Testis (tissue), 3 donors: Measurements from ENCODE around the gene RRP9. TPM values are rescaled to one million over a fixed set of nuclear protein-coding genes. Genes with fewer than 3 reads are reported as not detected.
A peak's percentile ranks its signal among the peaks of the same experiment; 100 is the strongest.

Experiments
- DNase-seq: peaks from one replicate; pipeline ENCODE4 v3.0.0-alpha.2; 2019
- H3K27ac ChIP-seq, 2 donors: fragments of 200-600 bp; sonication (generic); one replicate each; pipeline ENCODE4 v1.5.1; 2019
- H3K27me3 ChIP-seq: fragments of 200-600 bp; sonication (generic); one replicate; pipeline ENCODE4 v1.5.1; 2019
- H3K36me3 ChIP-seq: fragments of 200-600 bp; sonication (generic); one replicate; pipeline ENCODE4 v1.5.1; 2017; ENCODE audit warnings: low read depth; ENCODE audit errors: missing control alignments
- H3K4me1 ChIP-seq: fragments of 200-600 bp; sonication (generic); one replicate; pipeline ENCODE4 v1.5.1; 2019
- H3K4me3 ChIP-seq, 2 donors: fragments of 200-600 bp; sonication (generic); one replicate each; pipeline ENCODE4 v1.5.1; 2017 to 2019
- H3K9me3 ChIP-seq: fragments of 200-600 bp; sonication (generic); one replicate; pipeline ENCODE4 v1.5.1; 2017
- CTCF ChIP-seq, 3 experiments: fragments of 450-650 bp in 2 of 3; fragments of 200-600 bp in 1 of 3; sonication (generic) in 1 of 3; IDR thresholded peaks; one replicate each; pipeline ENCODE4 v1.5.1; 2016 to 2019; ENCODE audit warnings: antibody characterized with exemption in 3 of 3, mild to moderate bottlenecking in 2 of 3, moderate library complexity in 1 of 3
- POLR2A ChIP-seq: fragments of 450-650 bp; IDR thresholded peaks from one replicate; pipeline ENCODE4 v1.6.1; 2017; ENCODE audit warnings: antibody characterized with exemption, mild to moderate bottlenecking, moderate library complexity
- WGBS, 2 donors: methylation state at CpG; one replicate each; pipeline ENCODE4 v1.1.5; 2018; 5-methylcytosine and 5-hydroxymethylcytosine counted together
- intact Hi-C: fragments of 100-400 bp; cut with DNase I; formaldehyde crosslinking; loops from one replicate; pipeline ENCODE4 v1.15.1; 2023; ENCODE audit warnings: low total_unique reads
- polyA plus RNA-seq: library from polyadenylated mRNA; stranded (reverse); fragments of 350-450 nt; fragmentation: Illumina TruSeq; extraction: RNeasy Lipid Tissue Mini Kit (QIAGEN cat#74804); gene quantifications from one replicate; pipeline ENCODE4 v1.2.3, GENCODE V29; 2014; ENCODE audit warnings: low read depth, low replicate concordance; ENCODE audit not compliant: insufficient read depth
- total RNA-seq, 2 donors: library from RNA; depleted of rRNA; stranded (reverse); fragments of >200 nt; gene quantifications; one replicate each; pipeline ENCODE4 v1.2.3, GENCODE V29; 2016

RRP9 gene
- total and polyA plus RNA-seq, 3 donors from 2014 or later = 11.6 to 18.7 (median 18.1) TPM

GRCh38 chr3:51933471-51934138, 8.1 kb downstream of the RRP9 start:
- intact Hi-C loops = no loop called here
- WGBS, 2 donors = 95% methylated on average over 12 to 13 of the region's 13 CpGs
- no peak for TF ChIP-seq POLR2A
- no peak for TF ChIP-seq CTCF (IDR thresholded peaks at IDR 0.05)
- Histone ChIP-seq H3K27ac (no peak overlapping the region), H3K27me3 (no peaks in the 10 kb centered on the region), H3K4me1 (no peaks in the 10 kb centered on the region), H3K36me3 (no peaks in the 10 kb centered on the region), H3K4me3 (no peak overlapping the region), H3K9me3 (no peaks in the 10 kb centered on the region)
- peak; percentile 11 for DNase-seq

DNA sequence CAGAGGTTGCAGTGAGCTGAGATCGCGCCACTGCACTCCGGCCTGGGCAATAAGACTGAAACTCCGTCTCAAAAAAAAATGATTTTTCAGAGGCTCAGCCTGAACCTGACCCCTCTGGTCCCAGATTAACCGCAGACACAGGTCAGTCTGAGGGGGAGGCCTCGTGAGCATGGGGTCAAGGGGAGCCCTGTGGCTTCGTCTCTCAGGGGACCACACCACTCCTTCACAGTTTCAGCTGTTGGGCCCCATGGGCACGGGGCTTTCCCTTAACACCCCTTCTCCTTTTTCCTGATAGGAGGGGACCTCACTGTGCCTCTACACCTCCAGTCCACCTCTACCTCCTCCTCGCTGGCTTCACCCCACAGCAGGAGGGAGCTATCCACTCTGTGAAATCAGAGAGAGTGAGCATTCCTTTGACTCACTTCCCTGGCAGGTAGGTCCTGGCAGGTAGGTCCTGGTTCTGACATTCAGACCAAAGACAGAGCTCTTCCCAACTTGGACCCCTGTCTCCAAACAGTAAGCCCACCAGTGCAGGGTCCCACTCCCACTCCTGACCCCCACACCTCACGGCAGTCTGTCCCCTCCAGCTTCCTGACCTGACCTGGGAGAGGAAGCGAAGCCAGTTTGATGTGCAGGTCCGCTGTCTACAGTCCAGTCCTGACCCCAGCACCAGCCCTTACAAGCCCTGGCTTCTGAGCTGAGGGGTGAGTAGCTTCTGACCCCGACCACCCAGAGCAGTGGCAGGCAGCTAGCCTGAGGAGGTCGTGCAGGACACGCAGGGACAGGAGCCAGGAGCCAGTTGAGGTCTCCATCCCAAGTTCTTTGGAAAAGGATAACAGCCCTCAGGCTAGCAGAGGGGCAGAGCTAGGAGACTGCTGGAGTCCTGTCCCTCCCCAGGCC, 9.0 kb downstream of the RRP9 start:
- Histone ChIP-seq H3K4me1 (no peaks in the 10 kb centered on the region), H3K36me3 (no peaks in the 10 kb centered on the region), H3K9me3 (no peaks in the 10 kb centered on the region), H3K4me3 (no peak overlapping the region), H3K27ac (no peak overlapping the region), H3K27me3 (no peaks in the 10 kb centered on the region)
- TF ChIP-seq CTCF (IDR thresholded peaks at IDR 0.05) (no peak), POLR2A (no peak)
- WGBS, 2 donors = 90 to 93% methylated on average over 13 to 15 of the region's 15 CpGs
- DNase-seq = peak; percentile 9
- intact Hi-C loops = no loop called here

DNA sequence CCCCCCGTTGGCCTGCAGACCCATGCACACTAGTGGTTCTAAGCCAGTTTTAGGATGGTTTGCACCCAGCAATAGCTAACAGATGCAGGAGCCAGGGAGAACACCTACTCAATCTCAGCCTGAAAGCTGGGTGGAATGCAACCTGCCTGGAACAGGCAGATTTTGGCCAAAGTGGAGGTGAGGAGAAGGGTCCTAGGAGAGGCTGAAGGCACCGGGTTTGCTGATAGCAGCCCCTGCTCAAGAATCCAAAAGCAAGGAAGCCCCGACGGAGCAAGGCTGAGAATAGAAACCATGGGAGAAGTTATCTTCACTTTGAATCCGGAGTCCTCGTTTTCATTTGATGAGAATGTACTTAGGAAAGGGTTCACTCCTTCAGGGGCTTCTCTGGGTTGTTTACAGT, 9.9 kb downstream of the RRP9 start:
- no peaks in the 10 kb centered on the region for H3K4me1 ChIP-seq
- no peaks in the 10 kb centered on the region for H3K27me3 ChIP-seq
- intact Hi-C loops = no loop called here
- TF ChIP-seq POLR2A (no peak), CTCF (IDR thresholded peaks at IDR 0.05) (no peak)
- H3K9me3 ChIP-seq = no peaks in the 10 kb centered on the region
- H3K27ac ChIP-seq = no peak overlapping the region
- no peak overlapping the region for H3K4me3 ChIP-seq
- 86 to 94% methylated on average over 6 of the region's 6 CpGs for WGBS, 2 donors
- no peaks in the 10 kb centered on the region for H3K36me3 ChIP-seq
- DNase-seq = no peak

GRCh38 chr3:51930439-51930838, 11.3 kb downstream of the RRP9 start:
- Histone ChIP-seq H3K27me3 (no peaks in the 10 kb centered on the region), H3K36me3 (no peaks in the 10 kb centered on the region), H3K4me3 (no peak overlapping the region), H3K4me1 (no peaks in the 10 kb centered on the region), H3K9me3 (no peaks in the 10 kb centered on the region), H3K27ac (no peak overlapping the region)
- intact Hi-C loops = no loop called here
- DNase-seq = no peak
- TF ChIP-seq CTCF (IDR thresholded peaks at IDR 0.05) (no peak), POLR2A (no peak)
- 100% methylated on average over 1 of the region's 1 CpG for WGBS, 2 donors
